ENCODE results near the gene APBB2. TPM values are rescaled to one million over a fixed set of nuclear protein-coding genes. Genes with fewer than 3 reads are reported as not detected.
"Not testable (repeated sequence)": the region's sequence is repeated elsewhere in the genome, so short reads cannot be mapped to it uniquely, and the experiment has no call there.

The APBB2 gene
- total RNA-seq, 1 donor from 2014 or later: 1.7 TPM

DNA sequence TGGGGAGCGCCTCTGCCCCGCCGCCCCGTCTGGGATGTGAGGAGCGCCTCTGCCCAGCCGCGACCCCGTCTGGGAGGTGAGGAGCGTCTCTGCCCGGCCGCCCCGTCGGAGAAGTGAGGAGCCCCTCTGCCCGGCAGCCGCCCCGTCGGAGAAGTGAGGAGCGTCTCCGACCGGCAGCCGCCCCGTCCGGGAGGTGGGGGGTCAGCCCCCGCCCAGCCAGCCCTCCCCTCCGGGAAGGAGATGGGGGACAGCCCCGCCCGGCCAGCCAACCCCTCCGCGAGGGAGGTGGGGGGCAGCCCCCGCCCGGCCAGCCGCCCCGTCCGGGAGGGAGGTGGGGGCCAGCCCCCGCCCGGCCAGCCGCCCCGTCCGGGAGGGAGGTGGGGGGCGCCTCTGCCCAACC is 165.2 kb downstream of the APBB2 start:
- H3K9me3 Mint-ChIP-seq; H3K4me3 Mint-ChIP-seq; H3K27me3 Mint-ChIP-seq; DNase-seq; H3K36me3 Mint-ChIP-seq (ENCODE audit: low read depth); intact Hi-C loops (cut with micrococcal nuclease); H3K27ac Mint-ChIP-seq; H3K4me1 Mint-ChIP-seq: not testable (repeated sequence)

DNA sequence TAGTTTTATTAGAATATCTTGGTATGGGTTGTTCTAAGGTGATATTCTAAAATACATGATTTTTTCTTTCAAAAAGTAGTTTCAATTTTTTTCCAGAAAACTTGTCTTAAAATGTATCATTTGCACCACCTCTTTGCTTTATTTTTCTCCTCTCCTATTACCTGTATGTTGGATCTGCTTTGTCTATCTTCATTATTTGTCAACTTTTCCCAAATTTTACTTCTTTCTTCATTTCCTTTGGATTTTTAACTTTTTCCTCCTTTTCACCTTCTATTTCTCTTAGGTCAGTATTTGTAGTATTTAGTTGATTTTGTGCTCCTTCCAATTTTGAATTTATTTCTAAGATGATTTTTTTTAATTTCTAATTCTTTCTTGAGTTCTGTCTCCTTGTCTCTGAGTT is 169.6 kb downstream of the APBB2 start:
- Mint-ChIP-seq H3K36me3 (ENCODE audit: low read depth) (no peaks in the 10 kb centered on the region), H3K27me3 (no peaks in the 10 kb centered on the region), H3K27ac (no peak overlapping the region), H3K4me3 (no peak overlapping the region), H3K9me3 (no peaks in the 10 kb centered on the region), H3K4me1 (no peaks in the 10 kb centered on the region)
- intact Hi-C loops (cut with micrococcal nuclease): no loop called here
- no peak for DNase-seq

DNA sequence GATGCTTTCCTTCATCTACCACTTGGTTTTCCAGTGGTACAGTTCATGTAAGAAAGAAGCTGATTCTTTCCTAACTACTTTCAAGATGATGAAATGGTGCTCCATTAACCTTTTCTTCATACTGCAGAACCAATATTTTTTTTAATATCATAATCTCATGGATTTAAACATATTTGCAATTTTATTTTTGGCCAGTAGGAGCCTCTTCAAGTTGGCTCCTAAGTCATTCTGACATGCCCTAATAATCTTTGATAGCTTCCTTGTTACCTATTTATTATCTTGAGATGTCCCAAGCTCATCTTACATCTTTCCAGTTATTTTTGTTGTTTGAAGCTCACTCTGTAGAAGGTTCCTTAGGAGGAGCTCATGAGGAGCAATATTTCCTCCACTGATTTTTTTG is 170.2 kb downstream of the APBB2 start:
- DNase-seq: no peak
- no peaks in the 10 kb centered on the region for H3K36me3 Mint-ChIP-seq (ENCODE audit: low read depth)
- H3K4me1 Mint-ChIP-seq: no peaks in the 10 kb centered on the region
- H3K9me3 Mint-ChIP-seq: no peaks in the 10 kb centered on the region
- no peak overlapping the region for H3K4me3 Mint-ChIP-seq
- intact Hi-C loops (cut with micrococcal nuclease): no loop called here
- H3K27ac Mint-ChIP-seq: no peak overlapping the region
- no peaks in the 10 kb centered on the region for H3K27me3 Mint-ChIP-seq

DNA sequence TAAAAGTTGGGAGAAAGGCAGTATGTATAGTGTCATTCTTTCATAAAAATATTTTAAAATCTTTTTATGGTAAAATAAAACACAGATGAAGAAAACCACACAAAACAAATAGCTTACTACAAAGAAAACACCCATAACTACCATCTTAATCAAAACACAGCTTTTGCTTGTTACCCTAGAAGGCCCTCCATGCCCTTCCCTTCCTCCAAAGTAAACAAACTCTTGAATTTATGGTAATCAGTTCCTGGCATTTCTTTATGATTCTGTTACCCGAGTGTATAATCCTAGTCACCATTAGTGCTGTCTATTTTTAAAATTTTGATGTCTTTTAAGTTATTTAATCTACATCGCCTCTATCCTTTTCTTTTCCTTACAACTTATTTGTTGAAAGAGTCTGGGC is 170.9 kb downstream of the APBB2 start:
- Mint-ChIP-seq H3K4me3 (no peak overlapping the region), H3K27me3 (no peaks in the 10 kb centered on the region), H3K4me1 (no peaks in the 10 kb centered on the region), H3K9me3 (no peaks in the 10 kb centered on the region), H3K27ac (no peak overlapping the region), H3K36me3 (ENCODE audit: low read depth) (no peaks in the 10 kb centered on the region)
- intact Hi-C loops (cut with micrococcal nuclease): no loop called here
- no peak for DNase-seq

DNA sequence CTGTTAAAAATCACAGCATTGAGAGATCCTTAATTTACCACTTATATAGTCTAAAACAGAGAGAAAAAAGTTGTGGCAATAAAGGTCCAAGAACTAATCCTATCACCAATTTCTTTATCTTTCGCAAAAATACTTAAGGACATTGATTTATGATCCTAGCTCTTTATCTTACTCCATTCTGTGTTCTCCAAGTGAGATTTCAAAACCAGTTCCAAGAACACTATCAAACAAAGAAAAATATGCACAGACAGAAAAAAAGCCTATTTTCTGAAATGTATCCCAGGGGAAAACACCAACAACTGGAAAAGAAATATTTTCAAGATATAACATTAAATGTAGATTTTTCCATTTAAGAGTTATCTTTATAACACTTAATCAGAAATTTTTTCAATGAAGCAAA is 172.8 kb downstream of the APBB2 start:
- Mint-ChIP-seq H3K36me3 (ENCODE audit: low read depth) (no peaks in the 10 kb centered on the region), H3K4me3 (no peak overlapping the region), H3K27ac (no peak overlapping the region), H3K9me3 (no peaks in the 10 kb centered on the region), H3K4me1 (no peaks in the 10 kb centered on the region), H3K27me3 (no peaks in the 10 kb centered on the region)
- no peak for DNase-seq
- intact Hi-C loops (cut with micrococcal nuclease): no loop called here

DNA sequence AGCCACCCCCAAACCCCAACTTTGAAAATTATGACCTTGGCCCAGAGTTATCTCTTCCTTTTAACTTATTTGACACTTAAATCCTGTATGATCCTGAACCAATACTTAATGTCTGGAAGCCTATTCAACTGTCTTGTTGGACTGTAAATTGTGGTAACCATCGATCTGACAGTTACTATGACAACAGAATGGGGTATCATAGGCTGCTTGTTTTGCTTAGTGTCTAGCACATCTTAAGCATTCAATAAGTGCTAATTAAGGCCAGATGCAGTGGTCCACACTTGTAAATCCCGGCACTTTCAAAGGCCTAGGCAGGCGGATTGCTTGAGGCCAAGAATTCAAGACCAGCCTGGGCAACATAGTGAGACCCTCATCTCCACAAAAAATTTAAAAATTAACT is 175.0 kb downstream of the APBB2 start:
- Mint-ChIP-seq H3K4me3 (no peak overlapping the region), H3K27ac (no peak overlapping the region), H3K36me3 (ENCODE audit: low read depth) (no peaks in the 10 kb centered on the region), H3K27me3 (no peaks in the 10 kb centered on the region), H3K4me1 (no peaks in the 10 kb centered on the region), H3K9me3 (no peaks in the 10 kb centered on the region)
- no peak for DNase-seq
- intact Hi-C loops (cut with micrococcal nuclease): no loop called here

DNA sequence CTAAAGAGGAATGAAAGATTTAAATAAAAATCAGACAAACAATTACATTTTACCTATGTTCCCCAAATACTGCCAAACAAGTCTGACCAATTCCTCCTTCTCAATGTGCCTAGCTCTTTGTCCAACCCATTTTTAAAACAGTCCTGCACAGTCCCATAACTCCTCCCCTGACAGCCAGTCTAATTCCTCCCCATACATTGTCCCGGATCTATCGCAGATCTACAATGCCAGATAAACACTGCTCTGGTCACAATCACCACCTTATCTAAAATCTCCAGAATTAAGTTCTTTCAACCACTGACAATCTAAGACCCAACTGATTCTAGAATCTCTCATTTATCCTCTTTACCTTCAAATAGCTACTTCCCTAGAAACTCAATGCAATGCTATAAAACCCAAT is 176.0 kb downstream of the APBB2 start:
- intact Hi-C loops (cut with micrococcal nuclease): no loop called here
- Mint-ChIP-seq H3K36me3 (ENCODE audit: low read depth) (no peaks in the 10 kb centered on the region), H3K9me3 (no peaks in the 10 kb centered on the region), H3K4me3 (no peak overlapping the region), H3K27ac (no peak overlapping the region), H3K27me3 (no peaks in the 10 kb centered on the region), H3K4me1 (no peaks in the 10 kb centered on the region)
- no peak for DNase-seq

DNA sequence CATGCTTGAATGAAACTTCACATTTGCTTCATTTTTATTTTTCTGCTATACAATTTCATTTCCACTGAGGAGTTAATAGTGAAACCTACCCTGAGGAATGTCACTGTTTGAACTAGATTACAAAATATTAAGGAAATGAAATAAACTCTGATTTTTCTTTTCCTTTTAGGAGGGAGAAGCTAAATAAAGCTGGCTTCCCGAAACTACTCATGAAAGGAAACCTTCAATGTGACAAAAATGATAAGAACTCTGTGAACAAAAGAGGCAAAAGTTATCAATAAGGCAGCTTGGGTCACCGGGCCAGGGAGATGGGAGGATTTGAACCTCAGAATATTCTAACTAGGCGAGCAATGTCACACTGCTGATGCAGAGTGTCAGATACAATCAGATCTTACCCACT is 185.2 kb downstream of the APBB2 start:
- Mint-ChIP-seq H3K4me3 (no peak overlapping the region), H3K27ac (no peak overlapping the region), H3K27me3 (no peaks in the 10 kb centered on the region), H3K4me1 (no peaks in the 10 kb centered on the region), H3K9me3 (peaks cover 17% of the 10 kb centered on the region), H3K36me3 (ENCODE audit: low read depth) (no peaks in the 10 kb centered on the region)
- intact Hi-C loops (cut with micrococcal nuclease): no loop called here
- no peak for DNase-seq

DNA sequence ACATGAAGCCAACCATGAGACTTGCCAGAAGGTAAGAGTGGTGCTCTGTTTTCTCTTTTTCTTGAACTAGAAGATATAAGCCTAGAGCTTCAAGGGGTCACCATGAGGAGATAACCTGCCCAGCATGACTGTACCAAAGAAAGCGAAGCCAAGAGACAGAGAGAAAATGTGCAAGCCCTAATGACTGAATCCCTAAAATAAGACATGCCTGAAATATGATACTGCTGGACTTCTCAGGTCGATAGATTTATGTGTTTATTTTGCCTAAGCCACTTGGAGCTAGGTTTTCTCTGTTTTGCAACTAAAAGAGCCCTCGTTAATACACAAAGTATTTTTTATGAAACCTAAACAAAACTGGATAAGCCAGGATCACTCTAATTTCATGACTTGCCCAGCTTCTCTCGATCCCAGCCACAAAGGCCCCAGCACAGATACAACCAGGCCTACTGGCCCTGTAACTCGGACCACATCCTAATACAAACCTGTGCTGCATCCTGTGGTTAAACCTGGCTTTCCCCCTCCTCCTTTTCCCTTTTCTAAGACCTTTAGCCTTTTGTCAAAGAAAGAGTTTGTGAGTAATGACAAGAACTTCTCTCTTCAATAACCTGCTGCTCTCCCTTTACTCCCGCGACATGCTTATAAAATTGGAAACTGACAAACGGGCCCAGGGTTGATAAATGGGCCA is 185.8 kb downstream of the APBB2 start:
- DNase-seq: no peak
- no peaks in the 10 kb centered on the region for H3K36me3 Mint-ChIP-seq (ENCODE audit: low read depth)
- H3K27ac Mint-ChIP-seq: no peak overlapping the region
- peaks cover 20% of the 10 kb centered on the region for H3K9me3 Mint-ChIP-seq
- no peaks in the 10 kb centered on the region for H3K27me3 Mint-ChIP-seq
- intact Hi-C loops (cut with micrococcal nuclease): no loop called here
- no peaks in the 10 kb centered on the region for H3K4me1 Mint-ChIP-seq
- H3K4me3 Mint-ChIP-seq: no peak overlapping the region

DNA sequence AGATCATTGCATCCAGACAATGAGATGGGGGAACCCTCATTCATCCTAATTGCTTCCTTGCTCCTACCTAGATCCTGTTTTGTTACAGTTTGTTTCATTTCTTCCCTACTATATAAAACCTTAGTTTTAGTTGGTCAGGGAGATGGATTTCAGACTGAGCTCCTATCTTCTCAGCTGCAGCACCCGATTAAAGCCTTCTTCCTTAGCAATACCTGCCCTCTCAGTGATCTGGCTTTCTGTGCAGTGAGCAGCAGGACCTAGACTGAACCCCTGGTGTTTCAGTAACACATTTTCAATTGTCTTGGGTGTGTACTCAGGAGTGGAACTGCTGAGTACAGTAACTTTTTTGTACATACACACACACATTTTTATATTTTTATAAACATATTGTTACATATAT is 187.4 kb downstream of the APBB2 start:
- intact Hi-C loops (cut with micrococcal nuclease): no loop called here
- no peak overlapping the region for H3K4me3 Mint-ChIP-seq
- no peak for DNase-seq
- H3K27ac Mint-ChIP-seq: no peak overlapping the region
- no peaks in the 10 kb centered on the region for H3K36me3 Mint-ChIP-seq (ENCODE audit: low read depth)
- H3K27me3 Mint-ChIP-seq: no peaks in the 10 kb centered on the region
- H3K4me1 Mint-ChIP-seq: no peaks in the 10 kb centered on the region
- H3K9me3 Mint-ChIP-seq: peaks cover 20% of the 10 kb centered on the region

DNA sequence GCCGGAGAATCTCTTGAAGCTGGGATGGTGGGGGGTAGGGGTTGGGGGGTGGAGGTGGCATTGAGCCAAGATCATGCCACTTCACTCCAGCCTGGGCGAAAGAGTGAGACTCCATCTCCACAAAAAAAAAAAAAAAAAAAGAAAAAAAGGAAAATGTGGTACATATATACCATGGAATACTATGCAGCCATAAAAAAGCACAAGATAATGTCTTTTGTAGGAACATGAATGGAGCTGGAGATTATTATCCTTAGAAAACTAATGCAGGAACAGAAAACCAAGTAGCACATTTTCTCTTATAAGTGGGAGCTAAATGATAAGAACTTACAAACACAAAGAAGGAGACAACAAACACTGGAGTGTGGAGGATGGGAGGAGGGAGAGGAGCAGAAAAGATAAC is 188.5 kb downstream of the APBB2 start:
- no peak for DNase-seq
- no peak overlapping the region for H3K4me3 Mint-ChIP-seq
- H3K9me3 Mint-ChIP-seq: peaks cover 20% of the 10 kb centered on the region
- intact Hi-C loops (cut with micrococcal nuclease): no loop called here
- no peaks in the 10 kb centered on the region for H3K36me3 Mint-ChIP-seq (ENCODE audit: low read depth)
- no peaks in the 10 kb centered on the region for H3K27me3 Mint-ChIP-seq
- H3K27ac Mint-ChIP-seq: no peak overlapping the region
- no peaks in the 10 kb centered on the region for H3K4me1 Mint-ChIP-seq

DNA sequence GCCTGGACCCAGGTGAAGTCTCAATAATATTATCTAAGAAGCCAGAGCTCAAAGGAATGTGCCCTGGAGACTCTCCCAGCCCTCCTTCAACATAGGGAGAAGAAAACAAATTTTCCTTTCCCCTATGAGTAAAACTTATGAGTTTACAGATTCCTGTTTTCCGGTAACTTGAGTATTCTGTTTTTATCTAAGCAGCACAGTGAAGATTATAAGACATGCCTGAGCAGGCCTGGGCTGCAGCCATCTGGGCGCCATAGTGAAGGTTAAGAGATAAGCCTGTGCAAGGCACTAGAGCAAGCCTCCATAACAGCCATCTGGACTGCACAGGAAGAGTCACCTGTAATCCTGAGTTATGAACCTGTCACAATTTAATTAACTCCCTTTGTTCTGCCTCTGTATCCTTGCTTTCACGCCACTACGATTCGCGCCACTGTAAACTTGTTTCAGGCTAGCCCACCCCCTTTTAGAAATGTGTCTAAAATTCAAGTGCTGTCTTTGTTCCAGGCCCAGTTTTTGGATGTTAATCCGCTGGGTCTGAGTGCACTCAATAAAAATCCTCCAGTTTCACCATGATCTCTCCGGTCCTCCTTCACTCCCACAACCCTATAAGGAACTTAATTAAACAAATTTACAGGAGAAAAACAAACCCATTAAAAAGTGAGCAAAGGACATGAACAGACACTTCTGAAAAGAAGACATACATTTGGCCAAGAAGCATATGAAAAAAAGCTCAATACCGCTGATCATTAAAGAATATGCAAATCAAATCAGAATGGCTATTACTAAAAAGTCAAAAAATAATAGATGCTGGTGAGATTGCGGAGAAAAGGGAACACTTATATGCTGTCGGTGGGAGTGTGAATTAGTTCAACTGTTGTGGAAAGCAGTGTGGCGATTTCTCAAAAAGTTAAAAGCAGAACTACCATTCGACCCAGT is 189.5 kb downstream of the APBB2 start:
- Mint-ChIP-seq H3K9me3 (peaks cover 20% of the 10 kb centered on the region), H3K27me3 (no peaks in the 10 kb centered on the region), H3K4me3 (no peak overlapping the region), H3K36me3 (ENCODE audit: low read depth) (no peaks in the 10 kb centered on the region), H3K4me1 (no peaks in the 10 kb centered on the region), H3K27ac (no peak overlapping the region)
- DNase-seq: no peak
- intact Hi-C loops (cut with micrococcal nuclease): no loop called here

DNA sequence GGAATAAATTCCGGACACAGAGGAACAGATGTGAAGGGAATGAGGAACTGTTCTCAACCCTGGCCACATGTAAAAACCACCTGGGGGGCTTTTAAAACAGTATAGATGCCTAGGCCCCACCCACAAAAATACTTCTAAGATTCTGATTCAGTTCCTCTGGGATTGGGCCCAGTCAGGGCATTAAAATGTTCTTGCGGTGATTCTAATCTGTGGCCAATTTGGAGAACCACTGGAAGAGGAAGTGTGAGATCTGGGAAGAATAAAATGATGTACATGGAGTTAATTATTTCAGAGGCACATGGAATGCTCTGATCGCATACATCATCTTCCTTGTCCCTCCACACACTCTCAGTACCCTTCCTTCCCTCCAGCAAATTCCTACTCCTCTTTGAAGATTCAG is 192.2 kb downstream of the APBB2 start:
- Mint-ChIP-seq H3K4me1 (no peaks in the 10 kb centered on the region), H3K4me3 (no peak overlapping the region), H3K9me3 (peaks cover 20% of the 10 kb centered on the region), H3K27me3 (no peaks in the 10 kb centered on the region), H3K27ac (no peak overlapping the region), H3K36me3 (ENCODE audit: low read depth) (no peaks in the 10 kb centered on the region)
- DNase-seq: no peak
- intact Hi-C loops (cut with micrococcal nuclease): no loop called here

DNA sequence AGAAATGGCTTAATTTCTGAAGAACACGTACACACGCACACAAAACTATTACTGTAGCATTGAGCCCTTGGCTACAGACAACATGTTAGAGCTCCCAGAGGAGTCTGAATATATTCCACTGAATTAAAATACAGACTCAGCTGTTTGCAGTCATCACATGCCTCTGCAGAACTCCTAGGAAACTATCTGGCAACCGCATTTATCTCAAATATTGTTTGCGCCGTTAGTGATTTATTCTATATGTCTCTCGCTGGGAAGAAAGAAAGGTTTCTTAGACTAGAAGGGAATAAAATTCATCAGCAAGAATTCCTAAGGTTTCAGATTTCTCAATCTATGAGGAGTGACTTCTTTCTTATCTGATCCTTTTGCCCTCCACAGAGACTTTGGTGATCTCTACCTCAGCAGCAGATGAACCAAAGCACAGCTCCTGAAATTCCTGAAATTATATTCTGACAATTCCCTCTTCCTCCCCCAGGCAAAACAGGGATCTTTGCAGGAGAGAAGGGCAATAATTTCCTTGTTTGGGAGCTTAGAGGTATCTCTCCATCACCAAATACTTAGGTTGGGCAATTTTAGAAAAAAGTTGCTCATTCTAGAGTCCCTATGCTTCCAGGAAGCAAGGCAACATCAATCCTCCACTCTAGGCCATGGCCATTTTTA is 199.2 kb downstream of the APBB2 start:
- Mint-ChIP-seq H3K27me3 (no peaks in the 10 kb centered on the region), H3K27ac (no peak overlapping the region), H3K4me3 (no peak overlapping the region), H3K36me3 (ENCODE audit: low read depth) (no peaks in the 10 kb centered on the region), H3K9me3 (no peaks in the 10 kb centered on the region), H3K4me1 (no peaks in the 10 kb centered on the region)
- no peak for DNase-seq
- intact Hi-C loops (cut with micrococcal nuclease): no loop called here
